ENCODE results near the gene RBL2.

Gene RBL2

DNA sequence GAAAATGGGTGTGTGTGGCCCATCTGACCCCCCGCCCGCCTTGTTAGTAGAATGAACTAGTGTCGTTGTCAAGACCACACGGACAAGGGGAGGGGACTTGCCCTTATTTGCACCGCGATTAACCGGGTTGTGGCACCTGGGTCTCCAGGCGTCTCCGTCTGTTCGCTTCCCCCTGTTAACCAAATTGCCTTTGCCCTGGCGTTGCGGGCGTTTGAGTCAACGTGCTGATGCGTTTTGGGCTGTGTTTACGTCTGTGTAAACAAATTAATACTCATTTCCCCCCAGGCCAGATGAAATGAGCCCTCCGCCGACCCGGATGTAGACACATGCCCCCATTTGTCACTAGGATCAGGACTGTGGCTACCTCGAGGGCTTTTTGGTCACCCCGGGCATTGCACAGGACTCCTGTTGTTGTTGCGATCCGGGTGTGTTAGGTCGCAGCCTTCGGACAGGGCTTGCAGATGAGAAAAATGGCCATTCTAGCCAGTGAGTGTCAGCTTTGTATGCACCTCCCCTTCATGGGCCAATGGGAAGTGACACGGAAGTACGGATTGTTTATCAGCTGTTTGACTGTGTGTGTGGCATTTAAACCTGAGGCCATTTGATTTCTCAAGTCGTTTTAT is 906 bp downstream of the RBL2 start:
- H3K9me2 ChIP-seq (replicated peaks; ENCODE audit: low read depth, low read length), result no peaks in the 10 kb centered on the region
- peak overlapping the region; percentile 82 for H3K9ac ChIP-seq (ENCODE audit: low read depth, low read length, poor library complexity, severe bottlenecking)
- H3K4me1 ChIP-seq (ENCODE audit: insufficient read depth, low read length, poor library complexity, severe bottlenecking), result peaks cover 18% of the 10 kb centered on the region
- peaks cover 5% of the 10 kb centered on the region for H3K27me3 ChIP-seq (ENCODE audit: insufficient read depth, low read length, poor library complexity, severe bottlenecking)
- H4K20me1 ChIP-seq (ENCODE audit: insufficient read depth, low read length, poor library complexity, severe bottlenecking), result peaks cover 34% of the 10 kb centered on the region
- TF ChIP-seq, protein P1, sequence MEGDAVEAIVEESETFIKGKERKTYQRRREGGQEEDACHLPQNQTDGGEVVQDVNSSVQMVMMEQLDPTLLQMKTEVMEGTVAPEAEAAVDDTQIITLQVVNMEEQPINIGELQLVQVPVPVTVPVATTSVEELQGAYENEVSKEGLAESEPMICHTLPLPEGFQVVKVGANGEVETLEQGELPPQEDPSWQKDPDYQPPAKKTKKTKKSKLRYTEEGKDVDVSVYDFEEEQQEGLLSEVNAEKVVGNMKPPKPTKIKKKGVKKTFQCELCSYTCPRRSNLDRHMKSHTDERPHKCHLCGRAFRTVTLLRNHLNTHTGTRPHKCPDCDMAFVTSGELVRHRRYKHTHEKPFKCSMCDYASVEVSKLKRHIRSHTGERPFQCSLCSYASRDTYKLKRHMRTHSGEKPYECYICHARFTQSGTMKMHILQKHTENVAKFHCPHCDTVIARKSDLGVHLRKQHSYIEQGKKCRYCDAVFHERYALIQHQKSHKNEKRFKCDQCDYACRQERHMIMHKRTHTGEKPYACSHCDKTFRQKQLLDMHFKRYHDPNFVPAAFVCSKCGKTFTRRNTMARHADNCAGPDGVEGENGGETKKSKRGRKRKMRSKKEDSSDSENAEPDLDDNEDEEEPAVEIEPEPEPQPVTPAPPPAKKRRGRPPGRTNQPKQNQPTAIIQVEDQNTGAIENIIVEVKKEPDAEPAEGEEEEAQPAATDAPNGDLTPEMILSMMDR (conservative IDR thresholded peaks at IDR 0.05; ENCODE audit: low read length), result no peak
- TF ChIP-seq EZH2phosphoT487 (IDR thresholded peaks at IDR 0.05; ENCODE audit: borderline replicate concordance), result no peak
- H3K4me2 ChIP-seq (ENCODE audit: low read depth, low read length, poor library complexity, severe bottlenecking), result peak overlapping the region; percentile 83
- no peaks in the 10 kb centered on the region for H3F3A ChIP-seq (ENCODE audit: low read depth)
- no peaks in the 10 kb centered on the region for H3K9me3 ChIP-seq (ENCODE audit: insufficient read depth, low read depth, low read length)
- peak overlapping the region; percentile 94 for H3K4me3 ChIP-seq (ENCODE audit: low read length, poor library complexity, severe bottlenecking)
- H2AFZ ChIP-seq (ENCODE audit: low read length), result peak overlapping the region; percentile 96
- H3K79me2 ChIP-seq (ENCODE audit: insufficient read depth, low read length), result peaks cover 40% of the 10 kb centered on the region
- H3K36me3 ChIP-seq (ENCODE audit: insufficient read depth, low read length), result no peaks in the 10 kb centered on the region

DNA sequence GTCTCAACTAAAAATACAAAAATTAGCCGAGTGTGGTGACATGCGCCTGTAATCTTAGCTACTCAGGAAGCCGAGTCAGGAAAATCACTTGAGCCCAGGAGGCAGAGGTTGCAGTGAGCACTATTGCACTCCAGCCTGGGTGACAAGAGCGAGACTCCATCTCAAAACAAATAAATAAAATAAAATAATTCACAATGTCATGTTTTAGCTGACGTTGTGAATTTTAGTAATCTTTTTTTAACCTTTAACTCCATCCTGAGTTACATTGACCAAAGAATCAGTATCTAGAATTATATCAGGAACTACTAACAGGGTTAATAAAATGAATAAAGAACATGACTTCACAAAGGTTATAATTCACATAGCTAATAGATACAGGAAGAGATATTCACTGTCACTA is 5.9 kb downstream of the RBL2 start:
- H3K9me2 ChIP-seq (replicated peaks; ENCODE audit: low read depth, low read length), result no peaks in the 10 kb centered on the region
- peaks cover 13% of the 10 kb centered on the region for H3K4me1 ChIP-seq (ENCODE audit: insufficient read depth, low read length, poor library complexity, severe bottlenecking)
- TF ChIP-seq EZH2phosphoT487 (IDR thresholded peaks at IDR 0.05; ENCODE audit: borderline replicate concordance), result no peak
- TF ChIP-seq, protein P1 (conservative IDR thresholded peaks at IDR 0.05; ENCODE audit: low read length), result no peak
- no peaks in the 10 kb centered on the region for H3K27me3 ChIP-seq (ENCODE audit: insufficient read depth, low read length, poor library complexity, severe bottlenecking)
- no peaks in the 10 kb centered on the region for H3F3A ChIP-seq (ENCODE audit: low read depth)
- H3K79me2 ChIP-seq (ENCODE audit: insufficient read depth, low read length), result peaks cover 33% of the 10 kb centered on the region
- H3K4me3 ChIP-seq (ENCODE audit: low read length, poor library complexity, severe bottlenecking), result no peak overlapping the region
- H3K36me3 ChIP-seq (ENCODE audit: insufficient read depth, low read length), result peaks cover 12% of the 10 kb centered on the region; the same call in 1 of the 2 replicates
- H3K4me2 ChIP-seq (ENCODE audit: low read depth, low read length, poor library complexity, severe bottlenecking), result no peak overlapping the region
- H3K9me3 ChIP-seq (ENCODE audit: insufficient read depth, low read depth, low read length), result no peaks in the 10 kb centered on the region
- H4K20me1 ChIP-seq (ENCODE audit: insufficient read depth, low read length, poor library complexity, severe bottlenecking), result peaks cover 31% of the 10 kb centered on the region
- H2AFZ ChIP-seq (ENCODE audit: low read length), result no peak overlapping the region
- H3K9ac ChIP-seq (ENCODE audit: low read depth, low read length, poor library complexity, severe bottlenecking), result no peak overlapping the region

- H3K4me3 ChIP-seq (ENCODE audit: low read length, poor library complexity, severe bottlenecking), result no peak overlapping the region
- no peaks in the 10 kb centered on the region for H3K9me3 ChIP-seq (ENCODE audit: insufficient read depth, low read depth, low read length)
- no peaks in the 10 kb centered on the region for H3K9me2 ChIP-seq (replicated peaks; ENCODE audit: low read depth, low read length)
- no peak for TF ChIP-seq EZH2phosphoT487 (IDR thresholded peaks at IDR 0.05; ENCODE audit: borderline replicate concordance)
- TF ChIP-seq, protein P1 (conservative IDR thresholded peaks at IDR 0.05; ENCODE audit: low read length), result no peak
- peaks cover 8% of the 10 kb centered on the region for H4K20me1 ChIP-seq (ENCODE audit: insufficient read depth, low read length, poor library complexity, severe bottlenecking)
- H3K27me3 ChIP-seq (ENCODE audit: insufficient read depth, low read length, poor library complexity, severe bottlenecking), result no peaks in the 10 kb centered on the region
- H3K9ac ChIP-seq (ENCODE audit: low read depth, low read length, poor library complexity, severe bottlenecking), result no peak overlapping the region
- no peaks in the 10 kb centered on the region for H3K79me2 ChIP-seq (ENCODE audit: insufficient read depth, low read length)
- no peak overlapping the region for H3K4me2 ChIP-seq (ENCODE audit: low read depth, low read length, poor library complexity, severe bottlenecking)
- no peaks in the 10 kb centered on the region for H3K4me1 ChIP-seq (ENCODE audit: insufficient read depth, low read length, poor library complexity, severe bottlenecking)
- H3F3A ChIP-seq (ENCODE audit: low read depth), result no peaks in the 10 kb centered on the region
- H2AFZ ChIP-seq (ENCODE audit: low read length), result no peak overlapping the region
- H3K36me3 ChIP-seq (ENCODE audit: insufficient read depth, low read length), result peaks cover 18% of the 10 kb centered on the region; the same call in 1 of the 2 replicates
Observed at GRCh38 chr16:53445534-53445933, 11.3 kb downstream of the RBL2 start.

All from Loucy (cell line).